ENCODE measurements around the gene TBXT.
"Not testable (repeated sequence)": the region's sequence is repeated elsewhere in the genome, so short reads cannot be mapped to it uniquely, and the experiment has no call there.

Gene TBXT

GRCh38 chr6:166143011-166143410 is 24.6 kb downstream of the TBXT start:
- H3K4me3 ChIP-seq (ENCODE audit: low read depth, low read length): no peak overlapping the region
- no peak for TF ChIP-seq CTCF (IDR thresholded peaks at IDR 0.05; ENCODE audit: low read depth, low read length)

- no peak for TF ChIP-seq CTCF (IDR thresholded peaks at IDR 0.05; ENCODE audit: low read depth, low read length)
- no peak overlapping the region for H3K4me3 ChIP-seq (ENCODE audit: low read depth, low read length)
Observed at GRCh38 chr6:166127624-166128472, 39.8 kb downstream of the TBXT start.

- not testable (repeated sequence) for H3K4me3 ChIP-seq (ENCODE audit: low read depth, low read length)
Observed at GRCh38 chr6:166123115-166123514, 44.5 kb downstream of the TBXT start.

GRCh38 chr6:166121726-166122125 is 45.9 kb downstream of the TBXT start:
- H3K4me3 ChIP-seq (ENCODE audit: low read depth, low read length): no peak overlapping the region
- TF ChIP-seq CTCF (IDR thresholded peaks at IDR 0.05; ENCODE audit: low read depth, low read length): no peak

GRCh38 chr6:166119116-166119911 is 48.3 kb downstream of the TBXT start:
- peak overlapping the region; percentile 21; the same call in 1 of the 2 replicates for H3K4me3 ChIP-seq (ENCODE audit: low read depth, low read length)
- no peak for TF ChIP-seq CTCF (IDR thresholded peaks at IDR 0.05; ENCODE audit: low read depth, low read length)

- no peak overlapping the region for H3K4me3 ChIP-seq (ENCODE audit: low read depth, low read length)
- no peak for TF ChIP-seq CTCF (IDR thresholded peaks at IDR 0.05; ENCODE audit: low read depth, low read length)
Observed at GRCh38 chr6:166115609-166116008, 52.0 kb downstream of the TBXT start.

GRCh38 chr6:166112580-166112979 is 55.1 kb downstream of the TBXT start:
- H3K4me3 ChIP-seq (ENCODE audit: low read depth, low read length): no peak overlapping the region
- TF ChIP-seq CTCF (IDR thresholded peaks at IDR 0.05; ENCODE audit: low read depth, low read length): no peak
